Lower lobe of right lung (tissue), 2 donors: ENCODE measurements around the gene BABAM2. TPM values are rescaled to one million over a fixed set of nuclear protein-coding genes. Genes with fewer than 3 reads are reported as not detected.
A peak's percentile ranks its signal among the peaks of the same experiment; 100 is the strongest.

Experiments
- ATAC-seq, 2 donors: fragments of 200-7000 bp; cut with Tn5 transposase; one replicate each; pipeline ENCODE4 v1.9.1; 2020 to 2022; ENCODE audit warnings: mild to moderate bottlenecking in 2 of 2, moderate library complexity in 2 of 2
- DNase-seq: peaks from one replicate; pipeline ENCODE4 v3.0.0-alpha.2; 2020
- H3K27ac ChIP-seq: fragments of 200-600 bp; one replicate; pipeline ENCODE4 v1.8.0; 2022
- H3K27me3 ChIP-seq: fragments of 200-600 bp; one replicate; pipeline ENCODE4 v1.8.0; 2022; ENCODE audit warnings: low read depth
- H3K36me3 ChIP-seq: fragments of 200-600 bp; one replicate; pipeline ENCODE4 v1.8.0; 2022; ENCODE audit warnings: mild to moderate bottlenecking
- H3K4me1 ChIP-seq: fragments of 200-600 bp; one replicate; pipeline ENCODE4 v1.8.0; 2022
- H3K4me3 ChIP-seq: fragments of 200-600 bp; one replicate; pipeline ENCODE4 v1.8.0; 2022; ENCODE audit warnings: mild to moderate bottlenecking
- H3K9me3 ChIP-seq: fragments of 200-600 bp; one replicate; pipeline ENCODE4 v1.8.0; 2022
- intact Hi-C: fragments of 100-400 bp; cut with DNase I; formaldehyde crosslinking; loops from one replicate; pipeline ENCODE4 v1.11.0; 2022
- total RNA-seq: library from RNA; stranded (reverse); fragmentation: NEBNext Ultra II Directional; extraction: Animal tissue kit (Norgen Biotek cat#: 25700); gene quantifications from one replicate; pipeline ENCODE4 v1.2.1, GENCODE V29; 2021
- TF ChIP-seq, protein P1 (sequence below): fragments of 200-600 bp; IDR thresholded peaks from one replicate; pipeline ENCODE4 v1.8.0; 2022; ENCODE audit warnings: antibody characterized with exemption, mild to moderate bottlenecking
- donor health status: DM: no; HTN: yes; CAD: no; lungs with severe emphysema.

BABAM2 gene
- total RNA-seq, 1 donor from 2014 or later = 39.5 TPM

DNA sequence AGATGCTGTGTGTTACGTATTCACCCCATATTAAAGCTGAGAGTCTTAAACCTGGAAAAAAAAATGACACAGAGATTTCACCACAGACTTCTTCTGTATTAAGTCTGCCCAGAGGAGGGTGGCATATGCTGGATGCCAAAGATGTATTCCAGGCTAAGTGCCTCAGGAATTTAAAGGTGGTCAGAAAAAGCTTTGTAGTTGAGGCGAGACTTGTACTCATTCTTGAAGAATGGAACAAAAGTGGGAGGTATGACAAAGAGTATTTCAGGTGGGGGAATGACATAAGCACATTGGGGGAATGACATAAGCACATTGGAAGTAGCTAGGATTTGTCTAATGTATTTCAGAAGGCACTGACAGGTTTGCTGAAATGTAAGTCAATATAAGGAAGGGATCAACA, 98.6 kb downstream of the BABAM2 start:
- Histone ChIP-seq H3K36me3 (no peaks in the 10 kb centered on the region), H3K4me1 (peaks cover 6% of the 10 kb centered on the region), H3K9me3 (no peaks in the 10 kb centered on the region), H3K4me3 (no peak overlapping the region), H3K27ac (no peak overlapping the region), H3K27me3 (no peaks in the 10 kb centered on the region)
- ATAC-seq (peak in 1 of 2 donors; percentile 79), DNase-seq (no peak)
- TF ChIP-seq, protein P1, sequence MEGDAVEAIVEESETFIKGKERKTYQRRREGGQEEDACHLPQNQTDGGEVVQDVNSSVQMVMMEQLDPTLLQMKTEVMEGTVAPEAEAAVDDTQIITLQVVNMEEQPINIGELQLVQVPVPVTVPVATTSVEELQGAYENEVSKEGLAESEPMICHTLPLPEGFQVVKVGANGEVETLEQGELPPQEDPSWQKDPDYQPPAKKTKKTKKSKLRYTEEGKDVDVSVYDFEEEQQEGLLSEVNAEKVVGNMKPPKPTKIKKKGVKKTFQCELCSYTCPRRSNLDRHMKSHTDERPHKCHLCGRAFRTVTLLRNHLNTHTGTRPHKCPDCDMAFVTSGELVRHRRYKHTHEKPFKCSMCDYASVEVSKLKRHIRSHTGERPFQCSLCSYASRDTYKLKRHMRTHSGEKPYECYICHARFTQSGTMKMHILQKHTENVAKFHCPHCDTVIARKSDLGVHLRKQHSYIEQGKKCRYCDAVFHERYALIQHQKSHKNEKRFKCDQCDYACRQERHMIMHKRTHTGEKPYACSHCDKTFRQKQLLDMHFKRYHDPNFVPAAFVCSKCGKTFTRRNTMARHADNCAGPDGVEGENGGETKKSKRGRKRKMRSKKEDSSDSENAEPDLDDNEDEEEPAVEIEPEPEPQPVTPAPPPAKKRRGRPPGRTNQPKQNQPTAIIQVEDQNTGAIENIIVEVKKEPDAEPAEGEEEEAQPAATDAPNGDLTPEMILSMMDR = no peak
- intact Hi-C loops = no loop called here

DNA sequence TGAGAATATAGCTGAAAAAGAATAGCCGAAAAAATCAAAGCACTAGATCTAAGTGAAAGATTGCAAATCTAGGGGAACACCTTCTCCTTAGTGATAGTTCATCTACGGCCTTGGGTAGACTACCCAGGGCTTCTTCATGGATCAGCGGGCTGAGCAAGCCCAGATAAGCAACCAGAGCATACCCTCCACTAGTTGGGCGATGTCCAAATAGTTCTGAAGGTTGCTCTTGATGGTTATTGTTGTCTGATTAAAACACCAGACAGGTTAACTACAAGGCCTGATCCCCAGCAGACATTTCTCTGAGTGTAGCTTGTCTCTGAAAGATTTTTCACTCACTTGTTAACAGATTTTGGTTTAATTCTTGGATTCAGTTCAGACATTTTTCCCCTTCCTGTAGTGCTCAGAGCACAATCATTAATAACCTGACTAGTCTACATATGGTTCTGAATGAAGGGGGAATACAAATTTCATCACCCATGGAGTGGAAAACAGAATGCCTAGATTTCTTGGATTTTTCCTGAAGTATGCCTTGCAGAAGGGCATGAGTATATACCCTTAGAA, 99.6 kb downstream of the BABAM2 start:
- H3K4me1 ChIP-seq = peaks cover 6% of the 10 kb centered on the region
- H3K27ac ChIP-seq = no peak overlapping the region
- H3K36me3 ChIP-seq = no peaks in the 10 kb centered on the region
- no peak for DNase-seq
- H3K27me3 ChIP-seq = no peaks in the 10 kb centered on the region
- no peak for ATAC-seq
- TF ChIP-seq, protein P1 = no peak
- H3K9me3 ChIP-seq = no peaks in the 10 kb centered on the region
- no peak overlapping the region for H3K4me3 ChIP-seq
- intact Hi-C loops = no loop called here

- Histone ChIP-seq H3K9me3 (no peaks in the 10 kb centered on the region), H3K4me3 (no peak overlapping the region), H3K4me1 (peaks cover 6% of the 10 kb centered on the region), H3K36me3 (no peaks in the 10 kb centered on the region), H3K27ac (no peak overlapping the region), H3K27me3 (no peaks in the 10 kb centered on the region)
- ATAC-seq (no peak), DNase-seq (no peak)
- TF ChIP-seq, protein P1 = no peak
- intact Hi-C loops = no loop called here
These were observed 100.6 kb downstream of the BABAM2 start for GRCh38 chr2:27991146-27991545.

DNA sequence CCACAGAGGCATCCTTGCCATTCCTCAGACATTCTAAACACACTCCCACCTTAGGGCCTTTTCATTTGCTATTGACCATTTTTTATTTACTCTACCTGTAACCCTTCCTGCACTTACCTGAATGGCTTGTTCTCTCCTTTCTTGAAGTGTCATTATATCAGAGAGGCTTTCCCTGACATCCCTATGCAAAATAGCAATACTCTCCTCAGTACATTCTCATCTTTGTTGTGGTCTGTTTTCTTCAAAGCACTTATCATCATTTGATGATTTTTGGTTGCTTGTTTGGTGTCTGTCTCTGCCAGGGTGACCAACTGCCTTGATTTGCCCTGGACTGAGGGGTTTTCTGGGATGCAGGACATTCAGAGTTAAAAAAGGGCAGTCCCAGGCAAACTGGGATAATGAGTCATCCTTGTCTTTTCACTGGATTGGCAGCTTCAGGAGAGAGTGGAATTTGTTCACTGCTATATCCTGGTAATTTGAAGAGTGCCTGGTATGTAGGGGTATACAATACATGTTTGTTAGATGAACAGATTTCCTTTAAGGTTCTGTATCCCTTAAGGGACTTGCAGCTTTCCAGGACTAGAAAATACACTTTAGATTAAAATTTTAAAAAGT, 102.4 kb downstream of the BABAM2 start:
- TF ChIP-seq, protein P1 = no peak
- Histone ChIP-seq H3K27ac (no peak overlapping the region), H3K36me3 (no peaks in the 10 kb centered on the region), H3K27me3 (no peaks in the 10 kb centered on the region), H3K9me3 (no peaks in the 10 kb centered on the region), H3K4me3 (no peak overlapping the region), H3K4me1 (peaks cover 6% of the 10 kb centered on the region)
- intact Hi-C loops = no loop called here
- DNase-seq (no peak), ATAC-seq (no peak)

GRCh38 chr2:27993402-27993787, 102.9 kb downstream of the BABAM2 start:
- H3K4me3 ChIP-seq = no peak overlapping the region
- intact Hi-C loops = no loop called here
- TF ChIP-seq, protein P1 = no peak
- DNase-seq (no peak), ATAC-seq (no peak)
- no peak overlapping the region for H3K27ac ChIP-seq
- H3K9me3 ChIP-seq = no peaks in the 10 kb centered on the region
- H3K27me3 ChIP-seq = no peaks in the 10 kb centered on the region
- H3K4me1 ChIP-seq = peaks cover 6% of the 10 kb centered on the region
- H3K36me3 ChIP-seq = no peaks in the 10 kb centered on the region
